HEK293 (cell line): ENCODE measurements around the gene CD8B.

Experiments used
- KLF16 ChIP-seq: fragments of 450-650 bp; formaldehyde crosslinking; IDR thresholded peaks from 2 replicates; pipeline ENCODE4 v1.5.1; 2017; ENCODE audit warnings: missing biosample characterization, missing genetic modification characterization
- ZIC2 ChIP-seq: fragments of 450-650 bp; formaldehyde crosslinking; IDR thresholded peaks from 2 replicates; pipeline ENCODE4 v1.5.1; 2016; ENCODE audit warnings: missing biosample characterization, missing genetic modification characterization
- ZNF10 ChIP-seq: fragments of 450-650 bp; formaldehyde crosslinking; IDR thresholded peaks from 2 replicates; pipeline ENCODE4 v1.5.1; 2017; ENCODE audit warnings: missing biosample characterization, missing genetic modification characterization
- ZNF121 ChIP-seq: fragments of 450-650 bp; formaldehyde crosslinking; IDR thresholded peaks from 2 replicates; pipeline ENCODE4 v1.5.1; 2016; ENCODE audit warnings: missing biosample characterization, missing genetic modification characterization
- ZNF138 ChIP-seq: fragments of 450-650 bp; formaldehyde crosslinking; IDR thresholded peaks from 2 replicates; pipeline ENCODE4 v1.5.1; 2016; ENCODE audit warnings: missing biosample characterization, missing genetic modification characterization, borderline replicate concordance
- ZNF549 ChIP-seq: fragments of 450-650 bp; IDR thresholded peaks from 2 replicates; pipeline ENCODE4 v1.5.1; 2018; ENCODE audit warnings: missing biosample characterization, missing genetic modification characterization, mild to moderate bottlenecking, inconsistent platforms, moderate library complexity
- TF ChIP-seq, protein P1 (sequence below): fragments of 450-650 bp; formaldehyde crosslinking; IDR thresholded peaks from 2 replicates; pipeline ENCODE4 v1.5.1; 2016; ENCODE audit warnings: missing biosample characterization, missing genetic modification characterization
- TF ChIP-seq, protein P2 (sequence below): fragments of 450-650 bp; formaldehyde crosslinking; IDR thresholded peaks from 2 replicates; pipeline ENCODE4 v1.5.1; 2016; ENCODE audit warnings: missing biosample characterization, missing genetic modification characterization
- TF ChIP-seq, protein P3 (sequence below): fragments of 450-650 bp; formaldehyde crosslinking; IDR thresholded peaks from 2 replicates; pipeline ENCODE4 v1.5.1; 2017; ENCODE audit warnings: missing biosample characterization, mild to moderate bottlenecking, missing genetic modification characterization, moderate library complexity
- TF ChIP-seq, protein P4 (sequence below): fragments of 450-650 bp; formaldehyde crosslinking; IDR thresholded peaks from 2 replicates; pipeline ENCODE4 v1.5.1; 2016; ENCODE audit warnings: missing biosample characterization, missing genetic modification characterization

DNA sequence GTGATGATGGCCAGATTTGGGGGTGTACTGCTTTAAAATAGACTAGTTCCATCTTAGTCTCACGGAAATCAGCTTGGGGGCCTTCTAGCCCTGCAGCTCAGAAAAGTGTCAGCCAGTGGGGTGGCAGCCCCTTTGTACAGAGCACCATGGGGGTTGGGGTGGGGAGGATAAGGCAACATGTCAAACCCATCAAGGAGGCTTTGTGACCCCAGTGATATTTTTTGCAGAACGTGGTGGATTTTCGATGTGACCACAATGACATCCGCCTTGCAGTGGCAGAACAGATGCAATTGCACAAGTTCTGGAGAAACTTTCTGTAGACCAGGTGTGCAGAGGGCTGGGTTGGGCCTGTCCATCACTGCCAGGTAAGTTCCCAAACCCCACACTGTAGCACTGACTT lies 67.9 kb downstream of the CD8B start:
- TF ChIP-seq ZNF10 (tag by site-specific recombination) (no peak), ZIC2 (tag by site-specific recombination) (no peak), ZNF549 (tag by site-specific recombination) (no peak), KLF16 (tag by site-specific recombination) (no peak), ZNF121 (no peak), ZNF138 (tag by site-specific recombination) (no peak)
- TF ChIP-seq, protein P1, sequence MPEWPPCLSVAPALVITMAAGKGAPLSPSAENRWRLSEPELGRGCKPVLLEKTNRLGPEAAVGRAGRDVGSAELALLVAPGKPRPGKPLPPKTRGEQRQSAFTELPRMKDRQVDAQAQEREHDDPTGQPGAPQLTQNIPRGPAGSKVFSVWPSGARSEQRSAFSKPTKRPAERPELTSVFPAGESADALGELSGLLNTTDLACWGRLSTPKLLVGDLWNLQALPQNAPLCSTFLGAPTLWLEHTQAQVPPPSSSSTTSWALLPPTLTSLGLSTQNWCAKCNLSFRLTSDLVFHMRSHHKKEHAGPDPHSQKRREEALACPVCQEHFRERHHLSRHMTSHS: no peak
- TF ChIP-seq, protein P2, sequence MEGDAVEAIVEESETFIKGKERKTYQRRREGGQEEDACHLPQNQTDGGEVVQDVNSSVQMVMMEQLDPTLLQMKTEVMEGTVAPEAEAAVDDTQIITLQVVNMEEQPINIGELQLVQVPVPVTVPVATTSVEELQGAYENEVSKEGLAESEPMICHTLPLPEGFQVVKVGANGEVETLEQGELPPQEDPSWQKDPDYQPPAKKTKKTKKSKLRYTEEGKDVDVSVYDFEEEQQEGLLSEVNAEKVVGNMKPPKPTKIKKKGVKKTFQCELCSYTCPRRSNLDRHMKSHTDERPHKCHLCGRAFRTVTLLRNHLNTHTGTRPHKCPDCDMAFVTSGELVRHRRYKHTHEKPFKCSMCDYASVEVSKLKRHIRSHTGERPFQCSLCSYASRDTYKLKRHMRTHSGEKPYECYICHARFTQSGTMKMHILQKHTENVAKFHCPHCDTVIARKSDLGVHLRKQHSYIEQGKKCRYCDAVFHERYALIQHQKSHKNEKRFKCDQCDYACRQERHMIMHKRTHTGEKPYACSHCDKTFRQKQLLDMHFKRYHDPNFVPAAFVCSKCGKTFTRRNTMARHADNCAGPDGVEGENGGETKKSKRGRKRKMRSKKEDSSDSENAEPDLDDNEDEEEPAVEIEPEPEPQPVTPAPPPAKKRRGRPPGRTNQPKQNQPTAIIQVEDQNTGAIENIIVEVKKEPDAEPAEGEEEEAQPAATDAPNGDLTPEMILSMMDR (tag by site-specific recombination): no peak
- TF ChIP-seq, protein P3, sequence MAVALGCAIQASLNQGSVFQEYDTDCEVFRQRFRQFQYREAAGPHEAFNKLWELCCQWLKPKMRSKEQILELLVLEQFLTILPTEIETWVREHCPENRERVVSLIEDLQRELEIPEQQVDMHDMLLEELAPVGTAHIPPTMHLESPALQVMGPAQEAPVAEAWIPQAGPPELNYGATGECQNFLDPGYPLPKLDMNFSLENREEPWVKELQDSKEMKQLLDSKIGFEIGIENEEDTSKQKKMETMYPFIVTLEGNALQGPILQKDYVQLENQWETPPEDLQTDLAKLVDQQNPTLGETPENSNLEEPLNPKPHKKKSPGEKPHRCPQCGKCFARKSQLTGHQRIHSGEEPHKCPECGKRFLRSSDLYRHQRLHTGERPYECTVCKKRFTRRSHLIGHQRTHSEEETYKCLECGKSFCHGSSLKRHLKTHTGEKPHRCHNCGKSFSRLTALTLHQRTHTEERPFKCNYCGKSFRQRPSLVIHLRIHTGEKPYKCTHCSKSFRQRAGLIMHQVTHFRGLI (tag by site-specific recombination): no peak
- TF ChIP-seq, protein P4, sequence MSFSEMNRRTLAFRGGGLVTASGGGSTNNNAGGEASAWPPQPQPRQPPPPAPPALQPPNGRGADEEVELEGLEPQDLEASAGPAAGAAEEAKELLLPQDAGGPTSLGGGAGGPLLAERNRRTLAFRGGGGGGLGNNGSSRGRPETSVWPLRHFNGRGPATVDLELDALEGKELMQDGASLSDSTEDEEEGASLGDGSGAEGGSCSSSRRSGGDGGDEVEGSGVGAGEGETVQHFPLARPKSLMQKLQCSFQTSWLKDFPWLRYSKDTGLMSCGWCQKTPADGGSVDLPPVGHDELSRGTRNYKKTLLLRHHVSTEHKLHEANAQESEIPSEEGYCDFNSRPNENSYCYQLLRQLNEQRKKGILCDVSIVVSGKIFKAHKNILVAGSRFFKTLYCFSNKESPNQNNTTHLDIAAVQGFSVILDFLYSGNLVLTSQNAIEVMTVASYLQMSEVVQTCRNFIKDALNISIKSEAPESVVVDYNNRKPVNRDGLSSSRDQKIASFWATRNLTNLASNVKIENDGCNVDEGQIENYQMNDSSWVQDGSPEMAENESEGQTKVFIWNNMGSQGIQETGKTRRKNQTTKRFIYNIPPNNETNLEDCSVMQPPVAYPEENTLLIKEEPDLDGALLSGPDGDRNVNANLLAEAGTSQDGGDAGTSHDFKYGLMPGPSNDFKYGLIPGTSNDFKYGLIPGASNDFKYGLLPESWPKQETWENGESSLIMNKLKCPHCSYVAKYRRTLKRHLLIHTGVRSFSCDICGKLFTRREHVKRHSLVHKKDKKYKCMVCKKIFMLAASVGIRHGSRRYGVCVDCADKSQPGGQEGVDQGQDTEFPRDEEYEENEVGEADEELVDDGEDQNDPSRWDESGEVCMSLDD (tag by site-specific recombination): no peak
